Karpas-422 (cell line): ENCODE data around the gene SCLT1. TPM values are rescaled to one million over a fixed set of nuclear protein-coding genes. Genes with fewer than 3 reads are reported as not detected.

Experiments used
- DNase-seq: peaks from one replicate; pipeline ENCODE4 v3.0.0-alpha.2; 2015
- H2AFZ ChIP-seq: fragments of 200-600 bp; sonication (generic); 2 replicates; pipeline ENCODE4 v1.6.1; 2014; ENCODE audit warnings: antibody characterized with exemption, low read length, mixed read lengths
- H3K27ac ChIP-seq: fragments of 200-600 bp; sonication (generic); 2 replicates; pipeline ENCODE4 v1.5.1; 2014; ENCODE audit warnings: mild to moderate bottlenecking, low read length, moderate library complexity
- H3K27me3 ChIP-seq: fragments of 200-600 bp; sonication (generic); 2 replicates; pipeline ENCODE4 v1.6.1; 2014; ENCODE audit warnings: low read length, mixed read lengths
- H3K36me3 ChIP-seq: fragments of 200-600 bp; sonication (generic); 2 replicates; pipeline ENCODE4 v1.6.1; 2014; ENCODE audit warnings: low read length, mixed read lengths; ENCODE audit not compliant: insufficient read depth
- H3K4me1 ChIP-seq: fragments of 200-600 bp; sonication (generic); 2 replicates; pipeline ENCODE4 v1.6.1; 2014; ENCODE audit warnings: mild to moderate bottlenecking, low read length, mixed read lengths
- H3K4me2 ChIP-seq: fragments of 200-600 bp; sonication (generic); 2 replicates; pipeline ENCODE4 v1.6.1; 2014; ENCODE audit warnings: low read length, low read depth, mild to moderate bottlenecking; ENCODE audit not compliant: poor library complexity, severe bottlenecking
- H3K4me3 ChIP-seq: fragments of 200-600 bp; sonication (generic); 2 replicates; pipeline ENCODE4 v1.5.1; 2014; ENCODE audit warnings: mild to moderate bottlenecking, antibody characterized with exemption, low read length, mixed read lengths
- H3K79me2 ChIP-seq: fragments of 200-600 bp; sonication (generic); 2 replicates; pipeline ENCODE4 v1.6.1; 2014; ENCODE audit warnings: mild to moderate bottlenecking, low read length, mixed read lengths
- H3K9ac ChIP-seq: fragments of 200-600 bp; sonication (generic); 2 replicates; pipeline ENCODE4 v1.6.0; 2014; ENCODE audit warnings: low read length
- H3K9me2 ChIP-seq: fragments of 200-600 bp; sonication (generic), shearing (Covaris generic); replicated peaks from 2 replicates; pipeline ENCODE4 v1.6.0; 2014; ENCODE audit warnings: mild to moderate bottlenecking, low read length, moderate library complexity; ENCODE audit not compliant: insufficient read depth
- H3K9me3 ChIP-seq: fragments of 300-700, 200-600 bp; sonication (generic); 2 replicates; pipeline ENCODE4 v1.6.1; 2014; ENCODE audit warnings: low read length, mixed read lengths
- H4K20me1 ChIP-seq: fragments of 200-600 bp; sonication (generic); 2 replicates; pipeline ENCODE4 v1.6.1; 2014; ENCODE audit warnings: mild to moderate bottlenecking, antibody characterized with exemption, low read length, low read depth; ENCODE audit not compliant: insufficient read depth
- total RNA-seq: library from RNA; depleted of rRNA; stranded (reverse); fragments of >200 nt; shearing (Covaris generic); gene quantifications from 2 replicates; pipeline ENCODE4 v1.2.3, GENCODE V29; 2014; ENCODE audit warnings: low replicate concordance

Gene SCLT1
- total RNA-seq, 1 experiment from 2014 or later = 79.9 TPM

GRCh38 chr4:128974136-128974581, 119.2 kb downstream of the SCLT1 start:
- Histone ChIP-seq H3K27me3 (no peaks in the 10 kb centered on the region), H3K9me3 (no peaks in the 10 kb centered on the region), H2AFZ (no peak overlapping the region), H3K79me2 (peaks cover 7% of the 10 kb centered on the region; the same call in 1 of the 2 replicates), H3K27ac (no peak overlapping the region), H3K4me2 (no peak overlapping the region), H4K20me1 (no peaks in the 10 kb centered on the region), H3K4me3 (no peak overlapping the region), H3K9me2 (no peaks in the 10 kb centered on the region), H3K9ac (no peak overlapping the region), H3K4me1 (no peaks in the 10 kb centered on the region), H3K36me3 (peaks cover 21% of the 10 kb centered on the region)
- DNase-seq = no peak

GRCh38 chr4:128973384-128973783, 120.0 kb downstream of the SCLT1 start:
- Histone ChIP-seq H3K4me3 (no peak overlapping the region), H3K27ac (no peak overlapping the region), H3K36me3 (peaks cover 25% of the 10 kb centered on the region), H3K4me2 (no peak overlapping the region), H3K79me2 (peaks cover 7% of the 10 kb centered on the region; the same call in 1 of the 2 replicates), H3K9me2 (no peaks in the 10 kb centered on the region), H3K27me3 (no peaks in the 10 kb centered on the region), H3K9me3 (no peaks in the 10 kb centered on the region), H2AFZ (no peak overlapping the region), H3K9ac (no peak overlapping the region), H4K20me1 (no peaks in the 10 kb centered on the region), H3K4me1 (no peaks in the 10 kb centered on the region)
- DNase-seq = no peak

- Histone ChIP-seq H4K20me1 (no peaks in the 10 kb centered on the region), H3K27me3 (no peaks in the 10 kb centered on the region), H3K27ac (no peak overlapping the region), H3K4me1 (no peaks in the 10 kb centered on the region), H2AFZ (no peak overlapping the region), H3K36me3 (peaks cover 50% of the 10 kb centered on the region), H3K9me3 (no peaks in the 10 kb centered on the region), H3K4me3 (no peak overlapping the region), H3K4me2 (no peak overlapping the region), H3K9me2 (no peaks in the 10 kb centered on the region), H3K9ac (no peak overlapping the region), H3K79me2 (no peaks in the 10 kb centered on the region)
- no peak for DNase-seq
Measured at GRCh38 chr4:128961405-128961804, 131.9 kb downstream of the SCLT1 start.

GRCh38 chr4:128958194-128958593, 135.1 kb downstream of the SCLT1 start:
- Histone ChIP-seq H3K27ac (no peak overlapping the region), H2AFZ (no peak overlapping the region), H3K4me3 (no peak overlapping the region), H3K79me2 (no peaks in the 10 kb centered on the region), H3K9me3 (no peaks in the 10 kb centered on the region), H4K20me1 (no peaks in the 10 kb centered on the region), H3K27me3 (no peaks in the 10 kb centered on the region), H3K9ac (no peak overlapping the region), H3K36me3 (peaks cover 48% of the 10 kb centered on the region), H3K9me2 (no peaks in the 10 kb centered on the region), H3K4me1 (no peaks in the 10 kb centered on the region), H3K4me2 (no peak overlapping the region)
- no peak for DNase-seq

GRCh38 chr4:128957459-128957858, 135.9 kb downstream of the SCLT1 start:
- Histone ChIP-seq H3K4me3 (no peak overlapping the region), H3K4me2 (no peak overlapping the region), H3K9ac (no peak overlapping the region), H3K27me3 (no peaks in the 10 kb centered on the region), H3K4me1 (no peaks in the 10 kb centered on the region), H3K79me2 (no peaks in the 10 kb centered on the region), H3K9me2 (no peaks in the 10 kb centered on the region), H3K27ac (no peak overlapping the region), H3K36me3 (peaks cover 49% of the 10 kb centered on the region), H2AFZ (no peak overlapping the region), H4K20me1 (no peaks in the 10 kb centered on the region), H3K9me3 (no peaks in the 10 kb centered on the region)
- no peak for DNase-seq

GRCh38 chr4:128955751-128956150, 137.6 kb downstream of the SCLT1 start:
- H3K4me3 ChIP-seq = no peak overlapping the region
- no peaks in the 10 kb centered on the region for H3K9me3 ChIP-seq
- H3K4me1 ChIP-seq = no peaks in the 10 kb centered on the region
- H3K4me2 ChIP-seq = no peak overlapping the region
- no peak overlapping the region for H3K9ac ChIP-seq
- DNase-seq = no peak
- no peaks in the 10 kb centered on the region for H3K27me3 ChIP-seq
- H4K20me1 ChIP-seq = no peaks in the 10 kb centered on the region
- H3K36me3 ChIP-seq = peaks cover 59% of the 10 kb centered on the region
- H3K27ac ChIP-seq = no peak overlapping the region
- H2AFZ ChIP-seq = no peak overlapping the region
- H3K79me2 ChIP-seq = no peaks in the 10 kb centered on the region
- no peaks in the 10 kb centered on the region for H3K9me2 ChIP-seq

GRCh38 chr4:128954941-128955340, 138.4 kb downstream of the SCLT1 start:
- H3K4me3 ChIP-seq = no peak overlapping the region
- H3K4me1 ChIP-seq = no peaks in the 10 kb centered on the region
- H3K4me2 ChIP-seq = no peak overlapping the region
- peaks cover 67% of the 10 kb centered on the region for H3K36me3 ChIP-seq
- H2AFZ ChIP-seq = no peak overlapping the region
- no peaks in the 10 kb centered on the region for H3K27me3 ChIP-seq
- no peaks in the 10 kb centered on the region for H3K79me2 ChIP-seq
- H3K9me2 ChIP-seq = no peaks in the 10 kb centered on the region
- no peaks in the 10 kb centered on the region; the same call in 1 of the 2 replicates for H3K9me3 ChIP-seq
- H4K20me1 ChIP-seq = no peaks in the 10 kb centered on the region
- DNase-seq = no peak
- no peak overlapping the region for H3K27ac ChIP-seq
- H3K9ac ChIP-seq = no peak overlapping the region

- no peaks in the 10 kb centered on the region for H3K4me1 ChIP-seq
- no peak overlapping the region for H3K4me2 ChIP-seq
- H2AFZ ChIP-seq = no peak overlapping the region
- H3K79me2 ChIP-seq = no peaks in the 10 kb centered on the region
- H3K27ac ChIP-seq = no peak overlapping the region
- H3K9me3 ChIP-seq = no peaks in the 10 kb centered on the region; the same call in 1 of the 2 replicates
- no peak for DNase-seq
- H3K9ac ChIP-seq = no peak overlapping the region
- peaks cover 61% of the 10 kb centered on the region for H3K36me3 ChIP-seq
- no peak overlapping the region for H3K4me3 ChIP-seq
- H3K27me3 ChIP-seq = no peaks in the 10 kb centered on the region
- H3K9me2 ChIP-seq = no peaks in the 10 kb centered on the region
- no peaks in the 10 kb centered on the region for H4K20me1 ChIP-seq
Measured at GRCh38 chr4:128951316-128951715, 142.0 kb downstream of the SCLT1 start.

GRCh38 chr4:128950796-128951195, 142.5 kb downstream of the SCLT1 start:
- Histone ChIP-seq H3K79me2 (no peaks in the 10 kb centered on the region), H3K27ac (no peak overlapping the region), H3K27me3 (no peaks in the 10 kb centered on the region), H3K36me3 (peaks cover 63% of the 10 kb centered on the region), H3K4me3 (no peak overlapping the region), H3K9me2 (no peaks in the 10 kb centered on the region), H2AFZ (no peak overlapping the region), H4K20me1 (no peaks in the 10 kb centered on the region), H3K4me2 (no peak overlapping the region), H3K9me3 (no peaks in the 10 kb centered on the region; the same call in 1 of the 2 replicates), H3K9ac (no peak overlapping the region), H3K4me1 (no peaks in the 10 kb centered on the region)
- no peak for DNase-seq
